PC-9 (cell line): ENCODE data around the gene TMEM11.

Source experiments
- EZH2 ChIP-seq: fragments of 200-600 bp; sonication (generic); IDR thresholded peaks from 2 replicates; pipeline ENCODE4 v1.8.0; 2017; ENCODE audit warnings: antibody characterized with exemption, low read depth
- TF ChIP-seq, protein P1 (sequence below): fragments of 200-600 bp; sonication (generic); conservative IDR thresholded peaks from 2 replicates; pipeline ENCODE4 v1.6.1; 2017; ENCODE audit warnings: mixed run types, antibody characterized with exemption, mild to moderate bottlenecking, moderate library complexity

DNA sequence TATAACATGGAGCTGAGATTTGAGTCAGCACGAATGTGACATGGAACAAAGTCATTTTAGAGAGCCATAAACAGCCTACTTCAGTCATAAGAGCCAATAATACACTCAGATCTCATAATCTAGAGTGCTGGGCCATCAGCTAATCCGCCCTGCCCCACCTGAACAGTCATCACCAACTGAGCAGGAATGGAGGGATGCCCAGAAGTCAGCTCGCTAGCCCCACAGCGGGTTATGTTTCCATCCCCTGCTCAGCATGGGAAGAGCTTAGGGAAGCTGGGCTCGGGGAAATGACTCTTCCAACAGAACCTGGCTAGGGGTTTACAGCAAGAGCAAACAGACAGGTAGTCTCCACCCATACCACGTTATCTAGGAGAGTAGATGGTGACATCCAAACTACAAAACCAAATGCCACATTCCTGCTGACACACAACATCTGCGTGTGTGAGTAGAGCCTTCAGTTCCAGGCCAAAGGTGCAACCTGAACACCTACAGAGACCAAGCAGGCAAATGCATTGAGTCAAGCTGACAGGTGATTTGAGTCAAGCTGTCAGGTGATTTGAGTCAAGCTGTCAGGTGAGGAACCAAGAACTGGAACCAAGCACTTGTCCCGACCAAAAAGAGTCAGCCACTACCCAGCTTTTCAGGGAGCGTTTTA, 2.0 kb downstream of the TMEM11 start:
- TF ChIP-seq, protein P1, sequence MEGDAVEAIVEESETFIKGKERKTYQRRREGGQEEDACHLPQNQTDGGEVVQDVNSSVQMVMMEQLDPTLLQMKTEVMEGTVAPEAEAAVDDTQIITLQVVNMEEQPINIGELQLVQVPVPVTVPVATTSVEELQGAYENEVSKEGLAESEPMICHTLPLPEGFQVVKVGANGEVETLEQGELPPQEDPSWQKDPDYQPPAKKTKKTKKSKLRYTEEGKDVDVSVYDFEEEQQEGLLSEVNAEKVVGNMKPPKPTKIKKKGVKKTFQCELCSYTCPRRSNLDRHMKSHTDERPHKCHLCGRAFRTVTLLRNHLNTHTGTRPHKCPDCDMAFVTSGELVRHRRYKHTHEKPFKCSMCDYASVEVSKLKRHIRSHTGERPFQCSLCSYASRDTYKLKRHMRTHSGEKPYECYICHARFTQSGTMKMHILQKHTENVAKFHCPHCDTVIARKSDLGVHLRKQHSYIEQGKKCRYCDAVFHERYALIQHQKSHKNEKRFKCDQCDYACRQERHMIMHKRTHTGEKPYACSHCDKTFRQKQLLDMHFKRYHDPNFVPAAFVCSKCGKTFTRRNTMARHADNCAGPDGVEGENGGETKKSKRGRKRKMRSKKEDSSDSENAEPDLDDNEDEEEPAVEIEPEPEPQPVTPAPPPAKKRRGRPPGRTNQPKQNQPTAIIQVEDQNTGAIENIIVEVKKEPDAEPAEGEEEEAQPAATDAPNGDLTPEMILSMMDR = no peak
- TF ChIP-seq EZH2 = no peak
